Measurements from ENCODE around the gene SLC26A9. TPM values are rescaled to one million over a fixed set of nuclear protein-coding genes. Genes with fewer than 3 reads are reported as not detected.

SLC26A9 gene
- total and polyA plus RNA-seq, 9 of the 15 experiments (the other 6 are each of a cell fraction or from before 2014, with no cell fraction given): 0.03 TPM; not detected in 8

DNA sequence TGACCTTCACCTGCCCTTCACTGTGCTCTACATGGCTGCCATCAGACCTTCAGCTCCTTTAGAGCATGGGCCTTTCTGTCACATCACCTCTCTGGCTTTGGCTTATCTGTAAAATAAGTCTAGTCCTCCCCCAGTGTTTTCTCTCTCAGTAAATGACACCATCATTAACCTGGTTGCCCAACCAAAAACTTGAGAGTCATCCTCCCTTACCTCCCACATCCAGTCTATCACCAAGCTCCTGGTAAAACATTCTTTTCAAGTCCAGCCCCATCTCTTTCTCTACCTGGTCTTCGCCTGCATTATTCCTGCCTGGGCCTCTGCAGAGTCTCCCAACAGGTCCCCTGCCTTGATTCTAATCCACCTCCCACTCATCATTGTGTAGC, 13.1 kb downstream of the SLC26A9 start (continued):
- TF ChIP-seq CEBPG (CRISPR knock-in tag; IDR thresholded peaks at IDR 0.05) (no peak), CEBPG (tag; conservative IDR thresholded peaks at IDR 0.05 in 1 of 2, IDR thresholded peaks at IDR 0.05 in 1 of 2) (0 out of 4 replicates have a peak, but pooled peaks have one; percentile 5 to 8), HNRNPL (IDR thresholded peaks at IDR 0.05; ENCODE audit: low read depth, low read length) (no peak), CEBPB (tag; IDR thresholded peaks at IDR 0.05) (peak; percentile 66), ZNF707 (CRISPR knock-in tag; conservative IDR thresholded peaks at IDR 0.05) (no peak), NFIC (IDR thresholded peaks at IDR 0.05) (no peak), FOXA1 (IDR thresholded peaks at IDR 0.05; ENCODE audit: borderline replicate concordance) (no peak), STAG1 (CRISPR knock-in tag; IDR thresholded peaks at IDR 0.05; ENCODE audit: borderline replicate concordance) (no peak), STAT5A (IDR thresholded peaks at IDR 0.05; ENCODE audit: borderline replicate concordance, low read length) (no peak), MEIS2 (IDR thresholded peaks at IDR 0.05; ENCODE audit: partially characterized antibody) (peak; percentile 17), SUPT5H (IDR thresholded peaks at IDR 0.05) (no peak), SRSF3 (IDR thresholded peaks at IDR 0.05; ENCODE audit: insufficient read depth, low read length) (no peak), HNRNPUL1 (IDR thresholded peaks at IDR 0.05; ENCODE audit: low read length) (no peak), KLF6 (CRISPR knock-in tag; IDR thresholded peaks at IDR 0.05; ENCODE audit: borderline replicate concordance) (no peak), TRIM24 (IDR thresholded peaks at IDR 0.05) (no peak; a peak in 1 of 4 replicates), NFE2 (IDR thresholded peaks at IDR 0.05; ENCODE audit: low read depth) (peak; percentile 40; the same call in 1 of the 2 replicates), ESRRA (IDR thresholded peaks at IDR 0.05; ENCODE audit: borderline replicate concordance, low read depth) (peak; percentile 81), FOXA3 (CRISPR knock-in tag; conservative IDR thresholded peaks at IDR 0.05 in 1 of 2, IDR thresholded peaks at IDR 0.05 in 1 of 2) (no peak)
- TF ChIP-seq, protein P1, sequence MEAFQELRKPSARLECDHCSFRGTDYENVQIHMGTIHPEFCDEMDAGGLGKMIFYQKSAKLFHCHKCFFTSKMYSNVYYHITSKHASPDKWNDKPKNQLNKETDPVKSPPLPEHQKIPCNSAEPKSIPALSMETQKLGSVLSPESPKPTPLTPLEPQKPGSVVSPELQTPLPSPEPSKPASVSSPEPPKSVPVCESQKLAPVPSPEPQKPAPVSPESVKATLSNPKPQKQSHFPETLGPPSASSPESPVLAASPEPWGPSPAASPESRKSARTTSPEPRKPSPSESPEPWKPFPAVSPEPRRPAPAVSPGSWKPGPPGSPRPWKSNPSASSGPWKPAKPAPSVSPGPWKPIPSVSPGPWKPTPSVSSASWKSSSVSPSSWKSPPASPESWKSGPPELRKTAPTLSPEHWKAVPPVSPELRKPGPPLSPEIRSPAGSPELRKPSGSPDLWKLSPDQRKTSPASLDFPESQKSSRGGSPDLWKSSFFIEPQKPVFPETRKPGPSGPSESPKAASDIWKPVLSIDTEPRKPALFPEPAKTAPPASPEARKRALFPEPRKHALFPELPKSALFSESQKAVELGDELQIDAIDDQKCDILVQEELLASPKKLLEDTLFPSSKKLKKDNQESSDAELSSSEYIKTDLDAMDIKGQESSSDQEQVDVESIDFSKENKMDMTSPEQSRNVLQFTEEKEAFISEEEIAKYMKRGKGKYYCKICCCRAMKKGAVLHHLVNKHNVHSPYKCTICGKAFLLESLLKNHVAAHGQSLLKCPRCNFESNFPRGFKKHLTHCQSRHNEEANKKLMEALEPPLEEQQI (IDR thresholded peaks at IDR 0.05): no peak
- TF ChIP-seq, protein P2, sequence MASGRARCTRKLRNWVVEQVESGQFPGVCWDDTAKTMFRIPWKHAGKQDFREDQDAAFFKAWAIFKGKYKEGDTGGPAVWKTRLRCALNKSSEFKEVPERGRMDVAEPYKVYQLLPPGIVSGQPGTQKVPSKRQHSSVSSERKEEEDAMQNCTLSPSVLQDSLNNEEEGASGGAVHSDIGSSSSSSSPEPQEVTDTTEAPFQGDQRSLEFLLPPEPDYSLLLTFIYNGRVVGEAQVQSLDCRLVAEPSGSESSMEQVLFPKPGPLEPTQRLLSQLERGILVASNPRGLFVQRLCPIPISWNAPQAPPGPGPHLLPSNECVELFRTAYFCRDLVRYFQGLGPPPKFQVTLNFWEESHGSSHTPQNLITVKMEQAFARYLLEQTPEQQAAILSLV (tag; IDR thresholded peaks at IDR 0.05): no peak
- TF ChIP-seq, protein P3, sequence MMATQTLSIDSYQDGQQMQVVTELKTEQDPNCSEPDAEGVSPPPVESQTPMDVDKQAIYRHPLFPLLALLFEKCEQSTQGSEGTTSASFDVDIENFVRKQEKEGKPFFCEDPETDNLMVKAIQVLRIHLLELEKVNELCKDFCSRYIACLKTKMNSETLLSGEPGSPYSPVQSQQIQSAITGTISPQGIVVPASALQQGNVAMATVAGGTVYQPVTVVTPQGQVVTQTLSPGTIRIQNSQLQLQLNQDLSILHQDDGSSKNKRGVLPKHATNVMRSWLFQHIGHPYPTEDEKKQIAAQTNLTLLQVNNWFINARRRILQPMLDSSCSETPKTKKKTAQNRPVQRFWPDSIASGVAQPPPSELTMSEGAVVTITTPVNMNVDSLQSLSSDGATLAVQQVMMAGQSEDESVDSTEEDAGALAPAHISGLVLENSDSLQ (IDR thresholded peaks at IDR 0.05): peak; percentile 30; the same call in 1 of the 2 replicates
- TF ChIP-seq, protein P4, sequence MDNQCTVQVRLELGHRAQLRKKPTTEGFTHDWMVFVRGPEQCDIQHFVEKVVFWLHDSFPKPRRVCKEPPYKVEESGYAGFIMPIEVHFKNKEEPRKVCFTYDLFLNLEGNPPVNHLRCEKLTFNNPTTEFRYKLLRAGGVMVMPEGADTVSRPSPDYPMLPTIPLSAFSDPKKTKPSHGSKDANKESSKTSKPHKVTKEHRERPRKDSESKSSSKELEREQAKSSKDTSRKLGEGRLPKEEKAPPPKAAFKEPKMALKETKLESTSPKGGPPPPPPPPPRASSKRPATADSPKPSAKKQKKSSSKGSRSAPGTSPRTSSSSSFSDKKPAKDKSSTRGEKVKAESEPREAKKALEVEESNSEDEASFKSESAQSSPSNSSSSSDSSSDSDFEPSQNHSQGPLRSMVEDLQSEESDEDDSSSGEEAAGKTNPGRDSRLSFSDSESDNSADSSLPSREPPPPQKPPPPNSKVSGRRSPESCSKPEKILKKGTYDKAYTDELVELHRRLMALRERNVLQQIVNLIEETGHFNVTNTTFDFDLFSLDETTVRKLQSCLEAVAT (IDR thresholded peaks at IDR 0.05): no peak
- TF ChIP-seq, protein P5, sequence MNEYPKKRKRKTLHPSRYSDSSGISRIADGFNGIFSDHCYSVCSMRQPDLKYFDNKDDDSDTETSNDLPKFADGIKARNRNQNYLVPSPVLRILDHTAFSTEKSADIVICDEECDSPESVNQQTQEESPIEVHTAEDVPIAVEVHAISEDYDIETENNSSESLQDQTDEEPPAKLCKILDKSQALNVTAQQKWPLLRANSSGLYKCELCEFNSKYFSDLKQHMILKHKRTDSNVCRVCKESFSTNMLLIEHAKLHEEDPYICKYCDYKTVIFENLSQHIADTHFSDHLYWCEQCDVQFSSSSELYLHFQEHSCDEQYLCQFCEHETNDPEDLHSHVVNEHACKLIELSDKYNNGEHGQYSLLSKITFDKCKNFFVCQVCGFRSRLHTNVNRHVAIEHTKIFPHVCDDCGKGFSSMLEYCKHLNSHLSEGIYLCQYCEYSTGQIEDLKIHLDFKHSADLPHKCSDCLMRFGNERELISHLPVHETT (CRISPR knock-in tag; conservative IDR thresholded peaks at IDR 0.05 in 1 of 2, IDR thresholded peaks at IDR 0.05 in 1 of 2): no peak
